Measurements from ENCODE around the gene GFOD1.

DNA sequence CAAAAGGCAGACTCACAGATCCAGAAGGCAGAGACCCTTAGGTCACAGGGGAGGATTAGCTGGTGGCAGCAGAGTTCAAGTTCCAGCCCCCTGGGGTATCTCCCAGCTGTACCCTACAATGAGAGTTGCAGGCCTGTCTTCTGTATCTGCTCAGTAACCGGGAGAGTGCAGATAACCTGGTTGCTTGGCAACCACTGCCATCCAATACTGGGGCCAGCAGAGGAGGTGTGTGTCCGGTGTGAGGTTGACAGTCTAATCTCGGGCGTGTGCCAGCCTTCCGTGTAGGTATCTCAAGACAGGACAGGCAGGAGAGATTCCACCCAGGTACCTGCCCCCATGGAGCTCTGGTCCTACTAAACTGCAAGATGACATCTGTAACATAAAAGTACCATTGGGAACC, 102.4 kb downstream of the GFOD1 start:
- TF ChIP-seq, protein P1, sequence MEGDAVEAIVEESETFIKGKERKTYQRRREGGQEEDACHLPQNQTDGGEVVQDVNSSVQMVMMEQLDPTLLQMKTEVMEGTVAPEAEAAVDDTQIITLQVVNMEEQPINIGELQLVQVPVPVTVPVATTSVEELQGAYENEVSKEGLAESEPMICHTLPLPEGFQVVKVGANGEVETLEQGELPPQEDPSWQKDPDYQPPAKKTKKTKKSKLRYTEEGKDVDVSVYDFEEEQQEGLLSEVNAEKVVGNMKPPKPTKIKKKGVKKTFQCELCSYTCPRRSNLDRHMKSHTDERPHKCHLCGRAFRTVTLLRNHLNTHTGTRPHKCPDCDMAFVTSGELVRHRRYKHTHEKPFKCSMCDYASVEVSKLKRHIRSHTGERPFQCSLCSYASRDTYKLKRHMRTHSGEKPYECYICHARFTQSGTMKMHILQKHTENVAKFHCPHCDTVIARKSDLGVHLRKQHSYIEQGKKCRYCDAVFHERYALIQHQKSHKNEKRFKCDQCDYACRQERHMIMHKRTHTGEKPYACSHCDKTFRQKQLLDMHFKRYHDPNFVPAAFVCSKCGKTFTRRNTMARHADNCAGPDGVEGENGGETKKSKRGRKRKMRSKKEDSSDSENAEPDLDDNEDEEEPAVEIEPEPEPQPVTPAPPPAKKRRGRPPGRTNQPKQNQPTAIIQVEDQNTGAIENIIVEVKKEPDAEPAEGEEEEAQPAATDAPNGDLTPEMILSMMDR (IDR thresholded peaks at IDR 0.05): no peak
- TF ChIP-seq EP300 (IDR thresholded peaks at IDR 0.05) (no peak), POLR2A (IDR thresholded peaks at IDR 0.05) (no peak)
